ENCODE measurements around the gene PSMD3.

Gene PSMD3

GRCh38 chr17:39962642-39963220 lies 17.9 kb upstream of the PSMD3 start, which contains the start of gene GSDMA:
TSS of gene GSDMA (plus strand) at chr17:39963004. CDS start at chr17:39965688, 2,684 bp downstream.
- no peak for DNase-seq

GRCh38 chr17:39963829-39964228 lies 16.8 kb upstream of the PSMD3 start:
- DNase-seq = peak; percentile 40

- no peak for DNase-seq
Observed at GRCh38 chr17:39965017-39965699, 15.4 kb upstream of the PSMD3 start.

- no peak for DNase-seq
Observed at GRCh38 chr17:39966771-39967170, 13.8 kb upstream of the PSMD3 start.

- DNase-seq = no peak
Observed at GRCh38 chr17:39968761-39969160, 11.8 kb upstream of the PSMD3 start.

- no peak for DNase-seq
Observed at GRCh38 chr17:39969375-39969774, 11.2 kb upstream of the PSMD3 start.

GRCh38 chr17:39970157-39970692 lies 10.4 kb upstream of the PSMD3 start:
- DNase-seq = no peak

GRCh38 chr17:39971076-39971603 lies 9.5 kb upstream of the PSMD3 start:
- no peak for DNase-seq

- no peak for DNase-seq
Observed at GRCh38 chr17:39972271-39972670, 8.3 kb upstream of the PSMD3 start.

GRCh38 chr17:39973496-39973895 lies 7.1 kb upstream of the PSMD3 start:
- no peak for DNase-seq

- no peak for DNase-seq
Observed at GRCh38 chr17:39974433-39974832, 6.2 kb upstream of the PSMD3 start.

- no peak for DNase-seq
Observed at GRCh38 chr17:39975801-39976200, 4.8 kb upstream of the PSMD3 start.

GRCh38 chr17:39979016-39979670 lies 1.5 kb upstream of the PSMD3 start:
- no peak for DNase-seq

GRCh38 chr17:39979893-39980350 lies 685 bp upstream of the PSMD3 start:
- peak; percentile 21 for DNase-seq

GRCh38 chr17:39981207-39981741 lies 667 bp downstream of the PSMD3 start:
- DNase-seq = no peak

- DNase-seq = no peak
Observed at GRCh38 chr17:39981766-39982375, 1.3 kb downstream of the PSMD3 start.

GRCh38 chr17:39988206-39988810 lies 7.7 kb downstream of the PSMD3 start:
- no peak for DNase-seq

GRCh38 chr17:39994448-39994847 lies 13.8 kb downstream of the PSMD3 start:
- no peak for DNase-seq

- DNase-seq = no peak
Observed at GRCh38 chr17:39995438-39995837, 14.8 kb downstream of the PSMD3 start.

GRCh38 chr17:39996162-39996561 lies 15.6 kb downstream of the PSMD3 start:
- DNase-seq = no peak

- no peak for DNase-seq
Observed at GRCh38 chr17:39996800-39997199, 16.2 kb downstream of the PSMD3 start.

GRCh38 chr17:39997543-39997942 lies 16.9 kb downstream of the PSMD3 start:
- no peak for DNase-seq

All from activated CD8-positive, alpha-beta memory T cell treated with anti-CD3 and anti-CD28 coated beads, Interleukin-2, amount 50 U/mL, for 4 hours (primary cell).